Measurements from ENCODE around the gene MORN1.

MORN1 gene

GRCh38 chr1:2351723-2352122, 39.6 kb downstream of the MORN1 start:
- Histone ChIP-seq H3K4me1 (ENCODE audit: control insufficient read depth, insufficient read depth, low read length) (peaks cover 1% of the 10 kb centered on the region; the same call in 1 of the 2 replicates), H3K36me3 (ENCODE audit: control insufficient read depth, insufficient read depth, low read length) (no peaks in the 10 kb centered on the region; the same call in 1 of the 2 replicates), H3K27ac (ENCODE audit: low read length) (no peak overlapping the region), H3K27me3 (ENCODE audit: control insufficient read depth, insufficient read depth, low read length) (no peaks in the 10 kb centered on the region), H3K4me3 (ENCODE audit: low read length) (no peak overlapping the region), H3K9me3 (ENCODE audit: control insufficient read depth, insufficient read depth, low read length) (no peaks in the 10 kb centered on the region)
- no CpG with 5 or more reads among the region's 8 CpGs for WGBS (ENCODE audit: insufficient coverage, insufficient read length)
- no peak for DNase-seq (ENCODE audit: low read depth, low spot score)

DNA sequence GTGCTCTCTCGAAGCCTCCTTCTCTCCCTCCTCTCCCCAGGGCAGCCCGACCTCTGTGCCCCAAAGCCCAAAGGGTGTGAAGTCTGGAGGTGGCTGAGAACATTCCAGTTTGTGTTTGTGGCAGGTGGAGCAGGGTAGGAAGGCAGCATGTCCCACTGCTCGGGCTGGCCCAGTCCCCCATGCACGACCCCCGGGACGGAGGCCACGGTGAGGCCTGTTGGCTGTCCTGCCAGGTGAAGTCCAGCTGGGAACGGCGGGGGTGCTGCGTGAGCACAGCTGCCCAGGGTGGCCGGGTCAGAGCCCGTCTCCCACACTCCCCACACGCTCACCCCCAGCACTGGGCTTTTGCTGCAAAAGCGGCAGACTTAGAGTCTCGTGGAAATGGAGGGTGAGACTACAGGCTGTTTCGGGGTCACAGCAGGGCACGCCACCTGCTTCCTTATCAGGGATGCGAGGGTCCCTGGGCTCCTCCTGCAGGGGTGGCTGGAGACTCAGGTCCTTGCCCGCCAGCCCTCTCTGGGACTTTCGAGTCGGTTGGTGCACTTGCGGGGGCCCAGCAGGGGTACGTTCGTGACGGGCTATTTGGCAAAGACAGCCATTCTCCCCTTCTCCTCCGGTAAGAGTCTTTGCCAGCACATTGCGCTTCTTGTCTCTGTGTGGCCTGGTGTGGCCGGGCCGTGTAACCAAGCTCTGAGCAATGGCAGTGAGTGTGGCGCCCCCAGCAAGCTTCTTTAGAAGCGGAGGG, 40.3 kb downstream of the MORN1 start:
- Histone ChIP-seq H3K4me1 (ENCODE audit: control insufficient read depth, insufficient read depth, low read length) (peaks cover 1% of the 10 kb centered on the region; the same call in 1 of the 2 replicates), H3K36me3 (ENCODE audit: control insufficient read depth, insufficient read depth, low read length) (no peaks in the 10 kb centered on the region; the same call in 1 of the 2 replicates), H3K9me3 (ENCODE audit: control insufficient read depth, insufficient read depth, low read length) (no peaks in the 10 kb centered on the region), H3K27ac (ENCODE audit: low read length) (no peak overlapping the region), H3K4me3 (ENCODE audit: low read length) (no peak overlapping the region), H3K27me3 (ENCODE audit: control insufficient read depth, insufficient read depth, low read length) (no peaks in the 10 kb centered on the region)
- WGBS (ENCODE audit: insufficient coverage, insufficient read length) = no CpG with 5 or more reads among the region's 31 CpGs
- no peak for DNase-seq (ENCODE audit: low read depth, low spot score)

GRCh38 chr1:2350501-2350900, 40.9 kb downstream of the MORN1 start:
- peaks cover 1% of the 10 kb centered on the region; the same call in 1 of the 2 replicates for H3K4me1 ChIP-seq (ENCODE audit: control insufficient read depth, insufficient read depth, low read length)
- no peak overlapping the region for H3K27ac ChIP-seq (ENCODE audit: low read length)
- no peak overlapping the region for H3K4me3 ChIP-seq (ENCODE audit: low read length)
- WGBS (ENCODE audit: insufficient coverage, insufficient read length) = no CpG with 5 or more reads among the region's 10 CpGs
- H3K9me3 ChIP-seq (ENCODE audit: control insufficient read depth, insufficient read depth, low read length) = no peaks in the 10 kb centered on the region
- no peaks in the 10 kb centered on the region; the same call in 1 of the 2 replicates for H3K36me3 ChIP-seq (ENCODE audit: control insufficient read depth, insufficient read depth, low read length)
- H3K27me3 ChIP-seq (ENCODE audit: control insufficient read depth, insufficient read depth, low read length) = no peaks in the 10 kb centered on the region
- DNase-seq (ENCODE audit: low read depth, low spot score) = no peak

DNA sequence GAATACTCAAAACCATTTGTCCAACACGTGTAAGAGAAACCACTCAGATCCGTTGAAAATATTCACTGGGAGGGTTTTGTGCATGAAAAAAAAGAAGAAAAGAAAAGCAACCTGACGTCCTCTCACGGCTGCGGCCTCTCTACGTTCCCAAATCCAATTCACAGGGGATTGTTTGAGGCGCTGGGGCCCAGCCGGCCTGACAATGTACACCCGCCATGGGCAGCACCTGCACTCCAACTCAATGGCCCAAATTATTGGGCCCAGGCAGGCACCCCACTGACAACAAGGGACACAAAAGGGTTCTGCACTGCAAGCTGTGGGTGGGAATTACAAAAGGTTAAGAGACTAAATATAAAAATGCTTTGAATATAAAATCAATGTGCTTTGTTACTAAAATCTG, 41.5 kb downstream of the MORN1 start:
- Histone ChIP-seq H3K9me3 (ENCODE audit: control insufficient read depth, insufficient read depth, low read length) (no peaks in the 10 kb centered on the region), H3K36me3 (ENCODE audit: control insufficient read depth, insufficient read depth, low read length) (no peaks in the 10 kb centered on the region; the same call in 1 of the 2 replicates), H3K27ac (ENCODE audit: low read length) (no peak overlapping the region), H3K4me3 (ENCODE audit: low read length) (no peak overlapping the region), H3K4me1 (ENCODE audit: control insufficient read depth, insufficient read depth, low read length) (peaks cover 1% of the 10 kb centered on the region; the same call in 1 of the 2 replicates), H3K27me3 (ENCODE audit: control insufficient read depth, insufficient read depth, low read length) (no peaks in the 10 kb centered on the region)
- no peak for DNase-seq (ENCODE audit: low read depth, low spot score)
- WGBS (ENCODE audit: insufficient coverage, insufficient read length) = no CpG with 5 or more reads among the region's 9 CpGs

- no peak overlapping the region for H3K27ac ChIP-seq (ENCODE audit: low read length)
- peaks cover 1% of the 10 kb centered on the region; the same call in 1 of the 2 replicates for H3K4me1 ChIP-seq (ENCODE audit: control insufficient read depth, insufficient read depth, low read length)
- no peaks in the 10 kb centered on the region for H3K9me3 ChIP-seq (ENCODE audit: control insufficient read depth, insufficient read depth, low read length)
- no peaks in the 10 kb centered on the region; the same call in 1 of the 2 replicates for H3K36me3 ChIP-seq (ENCODE audit: control insufficient read depth, insufficient read depth, low read length)
- no peak overlapping the region for H3K4me3 ChIP-seq (ENCODE audit: low read length)
- H3K27me3 ChIP-seq (ENCODE audit: control insufficient read depth, insufficient read depth, low read length) = no peaks in the 10 kb centered on the region
- no CpG with 5 or more reads among the region's 59 CpGs for WGBS (ENCODE audit: insufficient coverage, insufficient read length)
- no peak for DNase-seq (ENCODE audit: low read depth, low spot score)
Measured at GRCh38 chr1:2348346-2349325, 42.7 kb downstream of the MORN1 start.

- Histone ChIP-seq H3K27ac (ENCODE audit: low read length) (no peak overlapping the region), H3K9me3 (ENCODE audit: control insufficient read depth, insufficient read depth, low read length) (no peaks in the 10 kb centered on the region), H3K27me3 (ENCODE audit: control insufficient read depth, insufficient read depth, low read length) (no peaks in the 10 kb centered on the region), H3K4me1 (ENCODE audit: control insufficient read depth, insufficient read depth, low read length) (peaks cover 1% of the 10 kb centered on the region; the same call in 1 of the 2 replicates), H3K36me3 (ENCODE audit: control insufficient read depth, insufficient read depth, low read length) (no peaks in the 10 kb centered on the region; the same call in 1 of the 2 replicates), H3K4me3 (ENCODE audit: low read length) (no peak overlapping the region)
- WGBS (ENCODE audit: insufficient coverage, insufficient read length) = no CpG with 5 or more reads among the region's 23 CpGs
- DNase-seq (ENCODE audit: low read depth, low spot score) = no peak
Measured at GRCh38 chr1:2347896-2348295, 43.5 kb downstream of the MORN1 start.

DNA sequence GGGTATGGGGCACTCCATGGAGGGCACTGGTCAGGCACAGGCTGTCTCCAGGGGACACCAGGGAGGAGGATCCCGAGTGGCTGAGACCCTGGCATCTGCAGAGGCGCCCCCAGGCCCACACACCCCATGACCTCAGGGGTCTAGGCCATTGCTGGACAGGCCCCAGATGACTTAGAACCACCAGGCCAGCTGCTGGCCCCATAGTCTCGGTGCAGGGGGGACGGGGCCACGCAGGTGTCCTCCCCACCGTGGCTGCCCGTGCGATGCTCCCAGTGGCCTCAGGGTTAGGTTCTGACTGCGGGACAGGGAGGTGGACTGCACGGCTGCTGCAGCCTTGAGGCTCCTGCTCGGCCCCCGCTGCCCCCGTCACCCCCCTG, 44.0 kb downstream of the MORN1 start:
- no peak for DNase-seq (ENCODE audit: low read depth, low spot score)
- peaks cover 1% of the 10 kb centered on the region; the same call in 1 of the 2 replicates for H3K4me1 ChIP-seq (ENCODE audit: control insufficient read depth, insufficient read depth, low read length)

GRCh38 chr1:2346691-2347408, 44.5 kb downstream of the MORN1 start:
- H3K4me1 ChIP-seq (ENCODE audit: control insufficient read depth, insufficient read depth, low read length) = peaks cover 1% of the 10 kb centered on the region; the same call in 1 of the 2 replicates
- no CpG with 5 or more reads among the region's 17 CpGs for WGBS (ENCODE audit: insufficient coverage, insufficient read length)
- H3K27me3 ChIP-seq (ENCODE audit: control insufficient read depth, insufficient read depth, low read length) = no peaks in the 10 kb centered on the region

More for the DNA sequence above, 44.0 kb downstream of the MORN1 start:
- no peaks in the 10 kb centered on the region for H3K9me3 ChIP-seq (ENCODE audit: control insufficient read depth, insufficient read depth, low read length)
- no CpG with 5 or more reads among the region's 13 CpGs for WGBS (ENCODE audit: insufficient coverage, insufficient read length)
- no peaks in the 10 kb centered on the region; the same call in 1 of the 2 replicates for H3K36me3 ChIP-seq (ENCODE audit: control insufficient read depth, insufficient read depth, low read length)
- H3K27me3 ChIP-seq (ENCODE audit: control insufficient read depth, insufficient read depth, low read length) = no peaks in the 10 kb centered on the region
- no peak overlapping the region for H3K27ac ChIP-seq (ENCODE audit: low read length)
- no peak overlapping the region for H3K4me3 ChIP-seq (ENCODE audit: low read length)

DNA sequence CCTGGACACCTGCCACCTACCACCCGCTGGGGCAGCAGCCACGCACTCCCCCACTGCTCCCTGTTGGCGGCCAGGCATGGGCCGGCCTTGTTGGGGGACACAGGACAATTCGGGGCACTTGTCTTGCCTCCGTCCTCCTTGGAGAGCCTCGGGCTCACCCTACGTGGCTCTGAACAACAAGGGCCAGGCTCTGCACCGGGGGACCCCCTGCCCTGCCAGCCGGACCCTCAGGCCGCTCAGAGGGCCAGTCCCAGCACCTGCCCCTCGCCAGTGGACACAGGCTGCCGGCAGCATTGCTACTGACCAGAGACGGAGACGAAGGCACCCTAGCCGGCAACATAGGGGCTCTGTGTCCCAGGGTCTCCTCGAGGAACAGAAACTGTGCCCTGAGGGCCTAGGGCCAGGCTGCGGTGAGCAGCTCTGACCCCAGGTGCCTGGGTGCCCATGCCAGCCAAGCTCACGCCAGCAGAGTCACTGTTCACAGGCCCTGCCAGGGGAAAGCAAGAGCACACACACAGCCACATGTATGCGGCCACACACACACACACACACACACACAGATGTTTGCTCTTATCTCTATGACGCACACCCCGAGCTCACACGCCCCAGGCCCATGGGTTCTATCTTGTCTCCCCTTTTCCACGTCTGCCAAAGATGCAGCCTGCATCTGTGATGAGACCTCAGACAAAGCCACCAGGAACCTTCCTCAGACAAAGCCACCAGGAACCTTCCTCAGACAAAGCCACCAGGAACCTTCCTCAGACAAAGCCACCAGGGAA, 45.9 kb downstream of the MORN1 start:
- Histone ChIP-seq H3K4me1 (ENCODE audit: control insufficient read depth, insufficient read depth, low read length) (peaks cover 1% of the 10 kb centered on the region; the same call in 1 of the 2 replicates), H3K27me3 (ENCODE audit: control insufficient read depth, insufficient read depth, low read length) (no peaks in the 10 kb centered on the region), H3K36me3 (ENCODE audit: control insufficient read depth, insufficient read depth, low read length) (no peaks in the 10 kb centered on the region; the same call in 1 of the 2 replicates), H3K27ac (ENCODE audit: low read length) (no peak overlapping the region), H3K9me3 (ENCODE audit: control insufficient read depth, insufficient read depth, low read length) (no peaks in the 10 kb centered on the region), H3K4me3 (ENCODE audit: low read length) (no peak overlapping the region)
- WGBS (ENCODE audit: insufficient coverage, insufficient read length) = no CpG with 5 or more reads among the region's 24 CpGs
- DNase-seq (ENCODE audit: low read depth, low spot score) = no peak

More at GRCh38 chr1:2346691-2347408, 44.5 kb downstream of the MORN1 start:
- DNase-seq (ENCODE audit: low read depth, low spot score) = no peak
- no peaks in the 10 kb centered on the region for H3K9me3 ChIP-seq (ENCODE audit: control insufficient read depth, insufficient read depth, low read length)
- H3K4me3 ChIP-seq (ENCODE audit: low read length) = no peak overlapping the region
- H3K27ac ChIP-seq (ENCODE audit: low read length) = no peak overlapping the region
- no peaks in the 10 kb centered on the region; the same call in 1 of the 2 replicates for H3K36me3 ChIP-seq (ENCODE audit: control insufficient read depth, insufficient read depth, low read length)

Measured in iPS DF 6.9 (cell line).